Stimulated activated CD4-positive, alpha-beta T cell treated with anti-CD3 and anti-CD28 coated beads, Interleukin-2, amount 100 ng/mL, for 24 hours (primary cell): ENCODE data around the gene PODNL1.

ENCODE experiments used
- DNase-seq, 2 donors: peaks; one replicate each; pipeline ENCODE4 v3.0.0-alpha.2; 2020

PODNL1 gene

DNA sequence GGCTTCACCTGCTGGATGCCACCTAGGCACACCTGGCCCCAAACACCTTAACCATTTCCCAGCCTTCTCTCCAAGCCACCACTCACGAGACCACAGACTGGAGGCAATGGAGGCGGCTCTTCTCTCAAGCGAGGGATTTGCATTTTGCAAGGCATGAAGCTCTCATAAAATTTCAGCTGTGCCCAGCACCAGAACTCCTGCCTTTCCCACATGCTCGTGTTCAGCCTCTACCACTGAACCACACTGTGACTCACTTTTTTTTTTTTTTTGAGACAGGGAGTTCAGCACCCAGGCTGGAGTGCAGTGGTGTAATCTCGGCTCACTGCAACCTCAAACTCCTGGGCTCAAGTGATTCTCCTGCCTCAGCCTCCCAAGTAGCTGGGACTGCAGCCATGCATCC lies 50.7 kb downstream of the PODNL1 start:
- DNase-seq = no peak

DNA sequence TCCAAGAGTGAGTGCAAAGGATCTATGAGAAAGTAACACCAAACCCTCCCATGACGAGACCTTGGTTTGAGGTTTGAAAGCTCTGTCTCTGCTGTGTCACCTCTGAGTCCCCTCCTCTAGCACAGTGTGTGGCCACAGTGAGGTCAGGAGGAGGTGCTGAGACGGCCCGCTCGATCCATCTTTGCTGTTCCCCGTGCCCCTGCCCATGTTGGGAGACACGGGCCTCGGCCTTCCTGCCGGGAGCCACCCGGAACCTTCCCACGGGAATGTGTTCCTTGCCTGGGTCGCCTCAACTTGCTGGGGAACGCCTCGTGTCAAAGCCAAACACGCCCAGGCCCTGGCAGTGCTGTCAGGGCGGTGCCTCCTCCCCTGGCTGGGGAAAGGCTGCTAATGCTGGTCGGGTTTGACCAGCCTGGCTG lies 51.2 kb downstream of the PODNL1 start:
- no peak for DNase-seq

DNA sequence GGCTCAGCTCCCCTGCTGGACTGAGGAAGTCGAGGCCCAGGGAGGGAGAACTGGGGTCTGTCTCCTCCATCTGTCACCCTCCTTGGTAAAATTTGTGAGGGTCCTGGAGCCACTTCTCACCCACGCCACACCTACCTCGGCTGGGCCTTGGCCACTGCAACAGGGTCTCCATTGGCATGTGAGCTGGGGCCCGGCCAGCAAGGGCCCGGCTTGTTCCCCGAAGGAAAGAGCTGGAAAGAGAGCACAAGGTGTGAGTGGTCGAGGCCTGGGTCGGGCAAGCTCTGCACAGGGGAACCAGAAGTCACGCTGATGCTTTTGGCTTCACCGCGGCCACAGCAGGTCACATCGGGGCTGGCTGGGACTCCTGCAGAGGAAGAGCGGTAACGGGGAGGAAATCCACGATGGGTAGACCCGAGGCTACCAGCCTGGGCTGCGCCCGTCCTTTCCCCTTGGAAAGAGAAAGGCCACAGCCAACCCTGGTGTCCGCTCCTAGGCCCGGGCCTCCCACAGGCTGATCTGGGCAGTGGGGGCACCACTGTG lies 52.3 kb downstream of the PODNL1 start:
- no peak for DNase-seq

DNA sequence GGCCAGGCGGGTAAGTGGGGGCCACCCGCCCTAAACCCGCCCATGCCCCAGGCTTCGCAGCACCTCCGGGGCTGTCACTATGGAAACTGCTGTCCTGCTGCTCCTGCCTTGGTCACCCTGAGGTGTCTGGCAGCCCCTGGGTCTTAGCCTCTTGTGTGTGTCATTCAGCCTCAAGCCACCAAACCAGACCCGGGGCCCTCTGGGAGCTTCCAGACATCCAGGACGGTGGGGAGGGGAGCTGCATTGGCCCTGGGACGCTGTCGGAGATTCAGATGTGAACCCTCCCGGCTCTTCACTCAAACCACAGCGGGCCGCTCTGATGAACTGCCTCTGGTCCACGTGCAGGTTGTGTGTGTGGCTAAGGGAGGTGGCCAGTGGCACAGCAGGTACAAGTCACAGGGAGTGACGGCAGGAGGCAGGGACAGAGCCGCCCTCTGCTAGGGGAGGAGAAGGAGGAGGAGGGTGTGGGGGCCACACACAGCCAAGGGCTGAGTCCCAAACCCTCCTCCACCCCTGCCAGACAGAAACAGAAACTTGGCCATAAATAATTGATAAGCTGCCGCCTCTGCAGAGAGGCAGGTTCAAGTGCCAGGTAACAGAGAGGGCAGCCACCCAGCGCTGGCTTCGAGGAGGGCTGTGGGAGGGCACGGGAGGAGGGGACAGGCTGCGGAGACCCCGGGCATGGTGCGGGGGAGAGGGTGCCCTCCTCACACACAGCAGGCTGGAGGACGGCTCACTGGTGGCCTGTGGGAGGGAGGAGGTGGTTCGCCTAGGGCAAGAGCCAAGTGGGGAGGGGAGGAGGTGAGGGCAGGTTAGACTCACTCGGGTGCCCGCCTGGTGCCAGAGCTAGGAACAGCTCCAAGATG lies 53.3 kb downstream of the PODNL1 start:
- no peak for DNase-seq

DNA sequence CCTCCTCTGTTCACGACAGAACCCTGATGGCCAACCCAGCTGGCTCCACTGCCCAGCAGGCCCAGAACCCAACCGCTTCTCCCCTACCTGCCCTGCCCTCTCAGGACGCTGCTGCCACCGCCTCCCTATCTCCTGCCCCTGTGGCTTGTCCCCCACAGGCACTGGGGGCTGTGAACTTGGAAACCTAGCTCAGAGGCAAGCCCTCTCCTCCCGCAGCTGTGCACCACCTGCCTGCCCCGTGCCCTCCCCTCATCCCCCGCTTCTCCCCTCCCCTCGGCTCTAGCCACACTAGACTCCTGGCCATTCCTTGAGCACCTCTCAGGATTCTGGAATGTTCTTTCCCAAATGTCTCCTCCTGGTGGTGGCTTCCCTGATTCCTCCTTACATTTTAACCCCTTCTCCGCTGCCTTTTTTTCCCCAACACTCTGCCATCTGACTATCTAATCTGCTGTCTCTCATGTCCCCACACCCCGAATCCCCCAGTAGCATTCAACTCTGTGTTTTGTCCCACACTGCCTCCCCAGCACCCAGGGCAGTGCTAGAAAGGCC lies 54.6 kb downstream of the PODNL1 start:
- DNase-seq = no peak

DNA sequence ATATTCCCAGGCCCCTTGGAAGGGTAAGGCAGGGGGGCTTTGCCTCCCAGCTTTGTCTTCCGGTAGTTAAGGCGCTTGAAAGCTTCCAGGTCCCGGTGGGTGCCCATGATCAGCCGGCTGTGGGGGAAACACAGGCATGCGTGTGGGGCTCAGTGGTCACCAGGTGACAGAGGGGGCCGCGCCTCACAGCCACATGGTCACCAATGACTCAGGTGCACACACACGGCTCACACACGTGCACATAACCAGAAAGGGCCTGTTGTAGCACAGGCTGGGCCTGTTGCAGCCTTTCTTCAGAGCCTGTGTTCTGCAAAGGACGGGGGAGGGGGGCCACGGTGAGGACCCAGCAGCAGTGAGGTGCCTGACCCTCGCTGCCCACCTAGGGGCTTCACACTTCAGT lies 55.4 kb downstream of the PODNL1 start:
- DNase-seq = no peak

DNA sequence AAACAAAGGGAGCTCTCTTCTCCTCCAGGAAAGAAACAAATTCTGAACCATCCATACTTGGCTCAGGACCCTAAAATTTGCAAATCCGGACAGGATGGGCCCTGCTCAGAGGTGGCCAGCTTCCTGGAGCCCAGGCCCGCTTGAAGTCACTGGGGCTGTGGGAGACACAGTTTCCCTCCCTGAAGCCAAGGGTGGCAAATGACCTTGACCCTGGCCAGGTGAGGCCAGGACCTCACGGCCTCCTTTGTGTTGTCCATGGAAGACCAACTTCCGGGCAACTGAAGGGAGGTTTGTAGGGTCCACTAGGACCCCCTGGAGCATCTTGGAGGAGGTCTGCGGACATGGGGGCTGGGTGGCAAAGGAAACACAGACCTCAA lies 55.8 kb downstream of the PODNL1 start:
- no peak for DNase-seq

DNA sequence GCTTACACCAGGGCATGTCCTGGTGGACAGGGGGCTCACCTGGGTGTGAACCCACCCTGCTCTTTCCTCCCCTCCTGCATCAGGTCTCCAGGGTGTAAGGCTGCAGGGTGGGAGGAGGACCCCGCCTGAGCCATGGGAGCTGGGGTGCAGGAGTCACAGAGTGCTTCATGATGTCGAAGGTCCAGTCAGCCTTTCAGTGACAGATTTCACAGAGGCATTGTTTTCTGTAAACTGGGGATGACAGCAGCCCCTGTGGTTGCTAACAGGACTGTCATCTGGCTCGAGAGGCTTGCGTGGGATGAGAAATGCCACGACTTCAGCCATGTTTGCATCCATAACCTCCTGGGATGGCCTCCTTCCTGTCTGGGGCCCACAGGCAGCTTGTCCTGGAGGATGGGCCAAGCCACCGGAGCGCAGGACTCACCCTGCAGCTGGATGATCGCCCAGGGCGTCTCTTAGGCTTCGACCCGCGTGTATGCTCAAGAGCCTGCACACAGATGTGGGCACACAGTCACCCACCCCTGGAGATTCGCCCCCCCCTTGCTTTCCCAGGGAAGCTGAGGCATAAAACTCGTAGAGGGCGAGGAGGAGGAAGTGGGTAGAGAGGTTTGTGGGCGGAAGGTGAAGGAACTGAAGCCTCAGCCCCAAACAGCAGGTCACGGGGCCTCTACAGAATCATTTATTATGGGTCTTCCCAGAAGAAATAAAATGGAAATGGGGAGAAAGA lies 56.4 kb downstream of the PODNL1 start:
- peak; percentile 41 to 46 for DNase-seq

DNA sequence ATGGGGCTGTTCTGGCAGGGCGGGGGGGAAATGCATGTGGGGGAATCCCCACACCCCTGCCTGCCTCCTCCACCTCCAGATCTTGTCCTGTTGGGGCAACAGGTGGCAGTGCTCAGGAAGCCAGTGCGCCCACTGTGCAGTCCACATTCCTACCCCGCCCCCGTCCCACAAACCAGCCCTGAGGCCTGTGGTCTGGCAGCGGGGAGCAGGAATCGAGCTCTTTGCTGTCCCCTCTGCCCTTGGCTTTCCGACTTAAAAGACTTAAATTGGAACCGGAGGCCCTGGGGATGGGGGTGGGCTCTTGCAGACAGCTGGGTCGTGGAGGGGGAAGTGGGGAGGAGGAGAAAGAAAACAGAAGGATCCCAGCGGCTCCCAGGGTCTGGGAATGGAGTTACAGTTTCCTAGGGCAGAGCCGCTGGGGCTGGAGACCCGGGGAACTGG lies 56.9 kb downstream of the PODNL1 start:
- peak in 1 of 2 donors; percentile 32 for DNase-seq
